Neural cell (in vitro differentiated cells): ENCODE measurements around the gene PREPL. TPM values are rescaled to one million over a fixed set of nuclear protein-coding genes. Genes with fewer than 3 reads are reported as not detected.

Experiments used
- H2AFZ ChIP-seq: fragments of 200-600, 300-800 bp; sonication (generic), shearing (Covaris generic); 2 replicates; pipeline ENCODE4 v1.6.0; 2014; ENCODE audit warnings: low read depth, mild to moderate bottlenecking, antibody characterized with exemption, low read length, moderate library complexity
- H3F3A ChIP-seq: fragments of 200-600 bp; shearing (Covaris generic); 2 replicates; pipeline ENCODE4 v1.6.1; 2016; ENCODE audit warnings: mild to moderate bottlenecking, moderate library complexity, mixed read lengths, antibody characterized with exemption, low read length; ENCODE audit not compliant: insufficient read depth, poor library complexity, severe bottlenecking
- H3K27ac ChIP-seq: fragments of 200-600, 300-800 bp; sonication (generic), shearing (Covaris generic); 2 replicates; pipeline ENCODE4 v1.5.1; 2014; ENCODE audit warnings: mild to moderate bottlenecking, low read length, moderate library complexity
- H3K27me3 ChIP-seq: fragments of 300-800, 200-600 bp; sonication (generic), shearing (Covaris generic); 2 replicates; pipeline ENCODE4 v1.6.0; 2014; ENCODE audit warnings: mild to moderate bottlenecking, low read depth, low read length, moderate library complexity; ENCODE audit not compliant: insufficient read depth
- H3K36me3 ChIP-seq: fragments of 300-800, 200-600 bp; sonication (generic), shearing (Covaris generic); 2 replicates; pipeline ENCODE4 v1.5.1; 2014; ENCODE audit warnings: mild to moderate bottlenecking, antibody characterized with exemption, low read length, moderate library complexity; ENCODE audit not compliant: insufficient read depth
- H3K4me2 ChIP-seq: fragments of 300-800, 200-600 bp; sonication (generic), shearing (Covaris generic); 2 replicates; pipeline ENCODE4 v1.6.0; 2014; ENCODE audit warnings: mild to moderate bottlenecking, low read length
- H3K4me3 ChIP-seq: fragments of 300-800, 200-600 bp; sonication (generic), shearing (Covaris generic); 2 replicates; pipeline ENCODE4 v1.5.1; 2014; ENCODE audit warnings: mild to moderate bottlenecking, low read length, moderate library complexity
- H3K79me2 ChIP-seq: fragments of 200-600 bp; shearing (Covaris generic); replicated peaks from 2 replicates; pipeline ENCODE4 v1.6.0; 2014; ENCODE audit warnings: mild to moderate bottlenecking, low read length, moderate library complexity; ENCODE audit not compliant: insufficient read depth
- H3K9ac ChIP-seq: fragments of 300-800, 200-600 bp; sonication (generic), shearing (Covaris generic); 2 replicates; pipeline ENCODE4 v1.6.1; 2016; ENCODE audit warnings: mild to moderate bottlenecking, low read length, mixed read lengths
- H3K9me2 ChIP-seq: fragments of 200-600 bp; shearing (Covaris generic); 2 replicates; pipeline ENCODE4 v1.6.1; 2016; ENCODE audit warnings: mild to moderate bottlenecking, low read length, mixed read lengths; ENCODE audit not compliant: insufficient read depth
- H3K9me3 ChIP-seq: fragments of 200-600, 300-800 bp; sonication (generic), shearing (Covaris generic); 2 replicates; pipeline ENCODE4 v1.6.1; 2016; ENCODE audit warnings: mild to moderate bottlenecking, mixed run types, low read length, moderate library complexity, mixed read lengths
- H4K20me1 ChIP-seq: fragments of 200-600 bp; shearing (Covaris generic); 2 replicates; pipeline ENCODE4 v1.6.1; 2016; ENCODE audit warnings: mild to moderate bottlenecking, mixed run types; ENCODE audit not compliant: insufficient read depth
- CTCF ChIP-seq: fragments of 450-650 bp; IDR thresholded peaks from 2 replicates; pipeline ENCODE4 v1.5.1; 2014; ENCODE audit warnings: antibody characterized with exemption, mild to moderate bottlenecking, moderate library complexity; ENCODE audit not compliant: poor library complexity, severe bottlenecking
- EP300 ChIP-seq: fragments of 450-650 bp; conservative IDR thresholded peaks from 2 replicates; pipeline ENCODE4 v1.6.1; 2014; ENCODE audit warnings: antibody characterized with exemption, mild to moderate bottlenecking, moderate library complexity; ENCODE audit not compliant: poor library complexity, severe bottlenecking
- EZH2 ChIP-seq: fragments of 200-600, 300-800 bp; shearing (Covaris generic), sonication (generic); IDR thresholded peaks from 2 replicates; pipeline ENCODE4 v1.6.1; 2014; ENCODE audit warnings: antibody characterized with exemption, low read length, borderline replicate concordance, mild to moderate bottlenecking; ENCODE audit not compliant: insufficient read depth, poor library complexity, severe bottlenecking
- MXI1 ChIP-seq: fragments of 450-650 bp; conservative IDR thresholded peaks from 2 replicates; pipeline ENCODE4 v1.6.1; 2014; ENCODE audit warnings: antibody characterized with exemption, mild to moderate bottlenecking; ENCODE audit not compliant: poor library complexity, severe bottlenecking
- POLR2AphosphoS5 ChIP-seq: IDR thresholded peaks from 2 replicates; pipeline ENCODE4 v1.6.1; 2012
- RAD21 ChIP-seq: fragments of 450-650 bp; conservative IDR thresholded peaks from 2 replicates; pipeline ENCODE4 v1.6.1; 2014; ENCODE audit warnings: antibody characterized with exemption, mild to moderate bottlenecking, moderate library complexity
- REST ChIP-seq: IDR thresholded peaks from 2 replicates; pipeline ENCODE4 v1.6.1; 2012; ENCODE audit warnings: borderline replicate concordance
- SMC3 ChIP-seq: fragments of 450-650 bp; conservative IDR thresholded peaks from 2 replicates; pipeline ENCODE4 v1.6.1; 2014; ENCODE audit warnings: antibody characterized with exemption, mild to moderate bottlenecking, moderate library complexity; ENCODE audit not compliant: poor library complexity
- TAF1 ChIP-seq: IDR thresholded peaks from 2 replicates; pipeline ENCODE4 v1.6.1; 2012; ENCODE audit warnings: low read depth
- polyA plus RNA-seq: library from polyadenylated mRNA; depleted of rRNA; stranded (reverse); fragments of >200 nt; gene quantifications from 2 replicates; pipeline ENCODE4 v1.2.3, GENCODE V29; 2014

The PREPL gene
- polyA plus RNA-seq, 1 donor from 2014 or later: 236 TPM

GRCh38 chr2:44271296-44271695 is 90.0 kb downstream of the PREPL start:
- H3K27me3 ChIP-seq: no peaks in the 10 kb centered on the region
- H4K20me1 ChIP-seq: no peaks in the 10 kb centered on the region
- no peaks in the 10 kb centered on the region for H3K9me3 ChIP-seq
- H3K4me2 ChIP-seq: no peak overlapping the region
- H3K9me2 ChIP-seq: no peaks in the 10 kb centered on the region
- H3F3A ChIP-seq: no peaks in the 10 kb centered on the region
- no peaks in the 10 kb centered on the region for H3K79me2 ChIP-seq
- H2AFZ ChIP-seq: no peak overlapping the region
- TF ChIP-seq REST (no peak), CTCF (no peak), SMC3 (no peak), EZH2 (no peak), TAF1 (no peak), MXI1 (no peak), RAD21 (no peak), POLR2AphosphoS5 (no peak), EP300 (no peak)
- no peaks in the 10 kb centered on the region for H3K36me3 ChIP-seq
- no peak overlapping the region for H3K9ac ChIP-seq
- no peak overlapping the region for H3K27ac ChIP-seq
- no peak overlapping the region for H3K4me3 ChIP-seq

GRCh38 chr2:44269831-44270230 is 91.5 kb downstream of the PREPL start:
- Histone ChIP-seq H3K79me2 (no peaks in the 10 kb centered on the region), H3K4me3 (no peak overlapping the region), H3K9ac (no peak overlapping the region), H3F3A (no peaks in the 10 kb centered on the region), H3K4me2 (no peak overlapping the region), H3K36me3 (no peaks in the 10 kb centered on the region), H3K9me2 (no peaks in the 10 kb centered on the region), H3K27me3 (no peaks in the 10 kb centered on the region), H3K9me3 (no peaks in the 10 kb centered on the region), H2AFZ (no peak overlapping the region), H3K27ac (no peak overlapping the region), H4K20me1 (no peaks in the 10 kb centered on the region)
- TF ChIP-seq POLR2AphosphoS5 (no peak), EP300 (no peak), TAF1 (no peak), RAD21 (no peak), EZH2 (no peak), MXI1 (no peak), REST (no peak), SMC3 (no peak)
